Activated gamma-delta T cell treated with Interleukin-2 at 50 U/mL for 16 hours (primary cell): ENCODE results near the gene KLHL30.

Experiments
- DNase-seq: peaks from one replicate; pipeline ENCODE4 v3.0.0-alpha.2; 2020

The KLHL30 gene

GRCh38 chr2:238187618-238188548 is 49.4 kb downstream of the KLHL30 start:
- no peak for DNase-seq

GRCh38 chr2:238190445-238190844 is 52.0 kb downstream of the KLHL30 start:
- no peak for DNase-seq
